ENCODE results near the gene NLRP5.
"Not testable (repeated sequence)": the region's sequence is repeated elsewhere in the genome, so short reads cannot be mapped to it uniquely, and the experiment has no call there.

Gene NLRP5

GRCh38 chr19:56079609-56080008 is 93.0 kb downstream of the NLRP5 start:
- DNase-seq = no peak

GRCh38 chr19:56080669-56081401 is 94.3 kb downstream of the NLRP5 start:
- no peak for DNase-seq

- no peak for DNase-seq
These were observed 97.1 kb downstream of the NLRP5 start for GRCh38 chr19:56083668-56084067.

DNA sequence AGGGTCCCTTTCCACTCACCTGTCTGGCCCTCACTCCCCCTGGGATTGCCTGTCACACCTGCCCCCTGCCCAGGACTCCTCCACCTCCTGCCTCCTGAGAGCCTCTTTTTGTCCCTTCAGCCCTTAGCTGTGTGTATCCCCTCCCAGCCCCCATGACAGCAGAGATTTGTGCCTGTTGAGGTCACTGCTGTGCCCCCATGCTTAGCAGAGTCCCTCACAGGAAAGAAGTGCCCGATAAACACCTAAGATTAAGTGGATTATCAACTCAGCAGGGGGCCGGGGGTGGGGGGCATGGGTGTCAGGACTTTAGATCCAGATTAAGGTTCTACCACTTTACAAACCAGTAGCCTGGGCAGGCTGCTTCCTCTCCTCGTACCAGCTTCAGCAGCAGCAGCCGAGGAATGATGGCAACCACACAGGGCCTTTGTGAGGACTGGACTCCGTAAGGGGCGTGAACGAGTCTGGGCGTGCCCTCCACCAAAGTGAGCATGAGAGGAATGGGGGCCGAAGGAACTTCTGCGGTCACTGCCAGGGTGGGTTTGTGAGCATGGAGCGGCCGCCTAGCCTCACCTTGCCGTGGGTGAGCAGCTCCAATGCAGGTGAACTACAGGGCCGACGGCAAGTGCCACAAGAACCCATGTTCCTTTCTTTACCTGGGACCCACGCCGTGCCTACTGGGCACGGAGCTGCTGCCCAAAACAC is 98.4 kb downstream of the NLRP5 start:
- no peak for DNase-seq

- DNase-seq = no peak
These were observed 99.1 kb downstream of the NLRP5 start for GRCh38 chr19:56085571-56086275.

- no peak for DNase-seq
These were observed 100.3 kb downstream of the NLRP5 start for GRCh38 chr19:56086671-56087430.

DNA sequence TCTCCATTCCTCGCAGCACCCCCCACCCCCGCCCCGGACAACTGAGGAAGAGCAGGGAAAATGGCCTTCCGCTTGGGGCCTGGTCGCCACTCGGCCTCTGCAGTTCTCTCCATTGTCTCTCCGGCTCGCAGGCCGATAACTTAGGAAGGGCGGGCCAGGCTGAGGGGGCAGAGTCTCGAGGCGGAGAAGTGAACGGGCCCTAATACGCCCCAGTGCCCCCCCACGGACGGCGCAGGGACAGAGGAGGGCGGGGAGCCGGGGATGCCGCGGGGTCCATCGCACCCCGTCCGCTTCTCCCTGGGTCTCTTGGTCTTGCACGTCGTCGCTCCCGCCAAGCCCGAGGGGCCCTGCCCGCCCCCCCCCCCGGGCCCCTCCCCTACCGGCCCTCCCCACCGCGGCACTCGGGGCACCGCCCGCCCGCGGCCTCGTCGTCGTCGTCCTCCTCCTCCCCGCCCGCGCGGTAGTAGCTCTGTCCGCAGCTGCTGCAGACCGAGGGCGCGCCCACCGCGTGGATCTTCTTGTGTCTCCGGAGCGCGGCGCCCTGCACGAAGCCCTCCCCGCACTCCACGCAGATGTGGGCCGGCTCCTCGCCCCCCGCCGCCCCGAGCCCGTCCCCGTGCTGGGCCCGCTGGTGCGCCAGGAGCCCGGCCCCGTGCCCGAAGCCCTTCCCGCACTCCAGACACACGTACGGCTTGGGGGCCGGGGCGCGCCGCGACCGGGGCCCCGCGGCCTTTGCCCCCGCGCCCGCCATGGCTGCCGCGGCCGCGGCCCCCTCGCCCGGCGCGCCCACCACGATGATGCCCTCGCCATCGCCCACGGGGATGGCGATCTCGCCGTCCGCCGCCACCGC is 101.3 kb downstream of the NLRP5 start:
- DNase-seq = no peak

GRCh38 chr19:56088497-56089215 is 102.1 kb downstream of the NLRP5 start:
- DNase-seq = no peak

GRCh38 chr19:56089344-56089743 is 102.8 kb downstream of the NLRP5 start:
- no peak for DNase-seq

GRCh38 chr19:56091066-56091490 is 104.5 kb downstream of the NLRP5 start:
- no peak for DNase-seq

DNA sequence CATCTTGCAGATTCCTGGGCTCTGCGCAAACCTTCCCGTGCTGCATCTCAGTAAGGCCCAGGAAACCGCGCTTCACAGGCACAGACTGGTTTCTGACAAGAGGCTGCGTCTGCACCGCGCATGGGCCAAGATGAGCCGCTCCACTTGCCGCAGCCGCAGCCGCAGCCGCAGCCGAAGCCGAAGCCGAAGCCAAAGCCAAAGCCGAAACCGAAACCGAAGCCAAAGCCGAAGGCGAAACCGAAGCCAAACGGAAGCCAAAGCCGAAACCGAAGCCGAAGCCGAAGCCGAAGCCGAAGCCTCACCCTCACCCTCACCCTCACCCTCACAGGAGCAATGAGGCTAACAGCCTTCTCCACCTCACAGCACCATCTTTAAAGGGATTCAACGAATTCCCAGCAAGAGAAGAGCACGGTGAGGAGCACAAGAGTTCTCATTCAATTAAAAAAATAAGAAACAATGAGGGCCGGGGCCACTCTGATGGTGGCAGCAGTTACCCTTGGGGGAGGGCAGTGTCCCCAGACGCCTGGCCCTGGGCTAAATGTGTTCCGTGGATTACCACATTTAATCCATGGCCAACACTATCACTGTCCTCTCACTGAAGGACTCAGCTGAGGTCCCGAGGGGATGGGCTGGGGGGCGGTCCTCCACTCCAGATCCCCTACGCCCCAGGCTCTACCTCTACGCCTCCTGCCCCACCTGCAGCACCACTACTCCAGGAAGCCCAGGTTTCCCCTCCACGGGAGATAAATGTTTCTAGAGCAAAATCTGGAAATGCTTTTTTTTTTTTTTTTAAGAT is 105.4 kb downstream of the NLRP5 start:
- no peak for DNase-seq

GRCh38 chr19:56092685-56093631 is 106.4 kb downstream of the NLRP5 start:
- DNase-seq = no peak

GRCh38 chr19:56094449-56094848 is 107.9 kb downstream of the NLRP5 start:
- DNase-seq = no peak

GRCh38 chr19:56096665-56097064 is 110.1 kb downstream of the NLRP5 start:
- no peak for DNase-seq

DNA sequence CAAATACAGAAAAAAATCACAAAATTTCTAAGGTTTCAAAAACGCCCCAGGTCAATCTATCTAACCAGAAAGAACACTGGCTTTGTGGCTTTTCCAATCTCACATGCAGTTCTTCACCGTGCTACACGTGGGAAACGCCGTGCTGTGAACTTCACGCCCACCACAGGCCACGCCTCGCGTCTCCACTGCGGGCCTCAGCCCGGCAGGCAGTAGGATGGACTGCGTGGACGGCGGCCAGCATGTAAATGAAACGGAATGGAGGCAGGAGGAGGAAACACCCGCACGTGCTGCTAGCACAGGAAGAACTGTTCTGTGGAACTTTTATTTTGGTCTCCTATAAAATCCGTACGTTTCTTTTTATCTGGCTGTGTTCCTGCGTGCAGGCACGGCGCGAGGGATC is 110.7 kb downstream of the NLRP5 start:
- no peak for DNase-seq

DNA sequence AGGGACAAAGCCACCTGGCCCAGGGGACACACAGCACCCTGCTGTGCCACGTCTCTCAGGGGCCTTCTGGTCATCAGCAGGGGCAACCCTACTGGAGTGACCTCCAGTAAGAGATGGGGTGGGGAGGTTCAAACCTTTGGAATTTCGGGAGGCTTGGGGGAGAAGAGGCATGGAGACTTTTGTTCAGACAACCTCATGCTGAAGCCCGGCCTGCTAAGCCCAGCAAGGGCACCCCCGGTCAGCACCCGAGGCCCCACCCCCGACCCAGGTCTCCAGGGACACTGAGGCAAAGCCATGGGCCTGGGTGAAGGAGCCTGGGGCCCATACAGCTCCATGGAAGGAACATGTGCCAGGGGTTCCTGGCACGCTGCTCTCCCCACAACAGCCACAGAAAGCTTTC is 111.2 kb downstream of the NLRP5 start:
- DNase-seq = no peak

DNA sequence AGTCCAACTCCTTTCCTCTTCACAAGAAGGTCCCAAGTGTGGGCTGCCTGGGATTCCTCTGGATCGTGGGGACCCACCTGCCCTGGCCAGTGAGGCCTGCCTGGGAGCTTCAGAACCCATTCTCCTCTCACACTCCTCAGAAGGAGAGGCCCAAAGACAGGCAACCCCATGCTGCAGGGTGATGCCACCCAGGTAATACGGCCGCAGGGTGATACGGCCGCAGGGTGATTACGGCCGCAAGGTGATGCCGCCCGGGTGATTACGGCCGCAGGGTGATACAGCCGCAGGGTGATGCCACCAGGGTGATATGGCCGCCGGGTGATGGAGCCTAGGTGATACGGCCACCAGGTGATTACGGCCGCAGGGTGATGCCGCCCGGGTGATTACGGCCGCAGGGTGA is 111.7 kb downstream of the NLRP5 start:
- DNase-seq = not testable (repeated sequence)

DNA sequence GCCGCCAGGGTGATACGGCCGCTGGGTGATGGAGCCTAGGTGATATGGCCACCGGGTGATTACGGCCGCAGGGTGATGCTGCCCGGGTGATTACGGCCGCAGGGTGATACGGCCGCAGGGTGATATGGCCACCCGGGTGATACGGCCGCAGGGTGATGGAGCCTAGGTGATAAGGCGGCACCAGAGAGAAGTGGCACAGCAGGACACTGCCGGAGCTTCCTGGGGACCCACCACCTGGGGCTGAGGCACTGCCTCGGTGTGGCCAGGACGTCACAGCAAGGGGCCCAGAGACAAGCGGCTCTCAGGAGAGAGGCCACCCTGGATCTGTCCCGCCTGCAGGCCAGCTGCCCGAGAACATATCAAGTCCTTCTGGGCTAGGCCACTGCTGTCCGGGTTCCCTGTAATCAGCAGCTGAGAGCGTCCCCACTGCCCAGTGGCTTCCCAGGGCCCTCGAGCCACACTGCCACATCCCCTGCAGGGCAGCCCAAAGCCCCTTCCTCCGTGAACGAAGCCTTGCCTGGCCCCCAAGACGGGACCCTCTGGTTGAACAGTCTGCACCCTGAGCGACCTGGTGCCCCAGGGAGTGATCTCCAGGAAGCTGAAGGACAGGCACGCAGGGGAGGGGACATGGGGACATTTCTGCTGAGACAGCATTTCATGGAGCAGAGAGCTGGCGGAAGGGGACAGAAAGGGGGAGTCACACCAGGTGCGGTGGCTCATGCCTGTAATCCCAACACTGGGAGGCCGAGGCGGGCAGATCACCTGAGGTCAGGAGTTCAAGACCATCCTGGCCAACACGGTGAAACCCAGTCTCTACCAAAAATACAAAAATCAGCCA is 112.4 kb downstream of the NLRP5 start:
- DNase-seq = no peak
